Central memory CD4-positive, alpha-beta T cell (primary cell): ENCODE results near the gene GPC6.
"Not testable (repeated sequence)": the region's sequence is repeated elsewhere in the genome, so short reads cannot be mapped to it uniquely, and the experiment has no call there.

Experiments used
- DNase-seq: peaks from one replicate; pipeline ENCODE4 v3.0.0; 2022

The GPC6 gene

DNA sequence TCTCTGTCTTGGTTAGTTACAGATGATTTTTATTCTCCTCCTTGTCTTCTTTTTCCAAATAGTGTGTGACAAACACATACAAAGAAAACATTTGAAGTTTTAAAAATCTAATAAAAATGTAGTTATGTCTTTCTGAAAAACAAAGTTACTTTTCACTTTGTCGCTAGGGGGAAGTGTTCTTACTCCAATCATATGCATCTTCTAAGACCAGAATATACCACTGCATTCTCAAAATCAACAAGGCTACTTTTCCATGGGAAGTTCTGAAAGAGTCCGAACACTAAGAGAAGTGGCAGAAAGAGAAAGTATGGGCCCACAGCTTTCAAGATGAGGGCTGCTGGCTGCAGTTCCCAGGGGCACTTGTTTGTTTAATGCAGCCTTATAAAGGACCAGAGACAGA, 1043.9 kb downstream of the GPC6 start:
- no peak for DNase-seq

DNA sequence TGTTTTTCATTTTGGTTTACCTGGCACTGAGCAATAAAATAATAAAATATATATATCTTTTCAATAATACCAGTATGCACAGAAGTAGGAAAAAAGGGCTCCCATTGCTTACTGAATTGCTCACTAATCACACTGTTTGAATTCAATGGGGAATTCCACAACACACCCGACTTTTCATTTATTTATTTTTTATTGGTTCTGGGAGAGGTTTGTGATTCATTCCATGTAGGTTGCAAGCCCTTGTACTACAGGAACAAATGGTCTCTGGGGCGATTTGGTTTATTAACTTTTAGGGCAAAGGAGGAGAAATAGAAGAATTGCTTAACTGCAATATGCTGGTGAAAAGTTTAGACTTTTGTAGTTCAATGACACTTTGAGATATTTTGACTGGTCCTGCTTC, 1045.4 kb downstream of the GPC6 start:
- no peak for DNase-seq

DNA sequence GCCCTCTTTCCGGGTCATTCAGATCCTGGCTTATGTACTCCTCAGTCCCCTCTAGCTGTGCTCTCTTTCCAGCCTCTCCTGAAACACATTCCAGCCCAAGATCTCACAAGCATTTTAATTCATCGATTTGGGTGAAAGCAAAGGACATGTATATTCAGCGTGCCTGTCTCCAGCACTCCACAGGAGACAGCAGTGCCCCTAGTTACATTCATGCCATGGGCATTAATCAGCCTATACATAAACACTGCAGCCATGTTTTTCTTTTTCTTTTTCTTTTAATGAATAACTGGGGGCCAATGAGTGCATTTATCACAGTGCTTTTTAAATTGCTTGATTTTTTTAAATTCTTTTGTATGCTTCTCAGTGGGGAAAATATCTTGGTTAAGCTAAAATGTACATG, 1053.7 kb downstream of the GPC6 start:
- DNase-seq = no peak

DNA sequence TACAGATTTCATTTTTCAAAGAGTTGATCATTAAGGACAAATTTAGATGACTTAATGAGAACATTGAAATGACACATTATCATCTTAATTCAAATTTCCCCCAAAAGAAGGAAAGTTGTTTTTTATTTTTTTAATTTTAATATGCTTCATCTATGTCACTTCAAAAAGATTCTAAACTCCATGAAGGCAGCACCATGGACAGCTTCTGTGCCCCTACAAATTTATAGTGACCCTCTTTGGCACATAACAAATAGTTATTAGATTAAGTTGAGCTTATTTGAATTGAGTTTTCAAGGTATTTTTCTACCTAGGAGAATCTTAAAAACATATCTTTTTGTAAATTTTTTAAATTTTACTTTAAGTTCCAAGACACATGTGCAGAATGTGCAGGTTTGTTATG, 1054.2 kb downstream of the GPC6 start:
- DNase-seq = no peak

DNA sequence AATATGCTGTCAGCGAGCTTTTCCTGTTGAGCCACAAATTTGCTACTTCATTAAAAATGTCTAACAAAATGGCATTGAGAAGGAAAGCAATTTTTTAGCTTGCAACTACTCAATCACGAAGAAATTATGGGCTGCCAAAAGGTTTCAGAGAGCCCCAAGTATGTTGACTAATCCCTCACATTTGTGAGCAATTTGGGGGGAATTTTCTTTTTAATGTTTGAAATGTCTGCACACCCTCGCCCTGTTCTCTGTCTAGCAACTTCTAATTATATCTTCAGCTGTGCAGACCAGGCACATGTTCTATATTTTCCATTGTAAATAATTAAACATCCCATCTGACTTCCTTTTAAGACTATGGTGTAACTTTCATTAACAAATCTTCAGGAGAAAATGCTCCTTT, 1060.0 kb downstream of the GPC6 start:
- no peak for DNase-seq

DNA sequence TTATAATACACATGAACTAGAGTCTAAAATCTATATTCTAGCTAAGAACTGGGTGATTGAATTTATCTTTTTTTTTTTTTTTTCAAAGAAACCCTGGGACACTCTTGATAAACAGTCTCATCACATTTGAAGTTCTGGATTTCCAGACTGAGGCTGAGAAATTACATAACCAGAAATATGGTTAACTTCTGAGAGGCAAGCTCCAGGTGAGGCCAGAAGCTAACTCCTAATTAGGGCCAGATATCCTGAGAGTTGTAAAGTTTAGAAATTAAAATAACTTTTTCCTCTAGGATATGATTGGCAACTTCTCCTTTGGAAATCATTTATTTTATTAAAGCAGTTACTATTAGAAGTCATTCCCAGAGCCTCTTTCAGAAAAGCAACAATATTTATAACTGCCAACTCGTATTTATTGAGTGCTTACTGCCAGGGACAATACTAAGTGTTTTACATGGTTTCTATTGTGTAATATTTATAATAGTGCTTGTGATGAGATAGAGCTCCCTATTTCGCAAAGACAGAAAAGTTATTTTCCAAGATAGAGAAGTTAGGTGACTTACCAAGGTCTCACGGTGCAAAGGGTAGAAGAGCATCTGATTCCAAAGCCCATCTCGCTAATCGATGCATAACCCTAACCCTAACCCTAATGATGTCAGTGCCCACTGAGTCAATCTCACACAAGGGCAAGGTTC, 1065.2 kb downstream of the GPC6 start:
- DNase-seq = no peak

DNA sequence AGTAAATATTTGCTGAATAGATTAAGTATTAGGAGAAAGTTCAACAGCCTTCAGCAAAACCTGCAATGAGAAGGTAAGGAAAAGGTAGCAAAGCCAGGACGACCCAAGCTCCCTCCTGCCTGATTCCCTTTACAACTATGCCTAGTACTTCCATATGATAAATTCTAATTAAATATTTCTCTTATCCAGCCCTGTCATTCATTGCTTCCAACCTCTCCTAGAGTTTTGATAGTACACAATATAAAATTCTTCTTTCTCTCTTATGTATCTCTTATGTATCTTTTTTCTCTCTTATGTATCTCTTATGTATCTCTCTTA, 1065.7 kb downstream of the GPC6 start:
- no peak for DNase-seq

DNA sequence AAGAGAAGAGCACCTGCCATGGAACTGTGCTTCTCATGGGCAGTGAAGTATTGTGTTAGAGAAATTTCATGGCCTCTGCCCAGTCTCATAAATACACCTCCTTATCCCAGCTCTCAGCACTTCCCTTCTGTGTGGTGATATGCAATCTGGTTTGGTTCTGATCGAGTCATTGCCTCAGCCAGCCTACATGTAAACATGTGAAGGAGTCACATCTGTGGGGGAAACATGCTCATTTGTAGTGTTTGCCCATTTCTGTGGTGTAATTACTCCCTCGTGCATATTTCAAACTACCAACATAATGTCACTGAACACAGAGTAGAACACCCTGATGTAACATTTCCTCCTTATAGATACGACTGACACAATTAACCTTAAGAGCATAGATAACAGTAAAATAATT, 1069.9 kb downstream of the GPC6 start:
- no peak for DNase-seq

DNA sequence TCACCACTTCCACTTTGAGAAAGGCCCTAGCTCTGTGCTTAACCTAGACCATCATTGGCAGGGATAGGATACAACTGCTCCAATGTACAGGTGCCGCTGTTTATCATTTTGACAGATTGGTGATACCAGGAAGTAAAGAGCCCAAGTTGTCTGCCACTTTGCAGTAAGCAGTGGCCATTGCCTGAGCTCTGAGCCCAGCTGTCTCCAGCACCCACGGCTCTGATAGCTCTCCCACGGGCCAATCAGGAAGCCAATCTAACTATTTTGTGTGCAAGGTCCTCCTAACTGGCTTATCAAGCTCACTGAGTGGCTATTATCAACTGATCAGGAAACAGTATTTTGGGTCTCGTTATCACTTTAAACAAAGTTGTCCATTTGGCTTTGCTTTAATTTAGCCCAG, 1071.7 kb downstream of the GPC6 start:
- DNase-seq = no peak

DNA sequence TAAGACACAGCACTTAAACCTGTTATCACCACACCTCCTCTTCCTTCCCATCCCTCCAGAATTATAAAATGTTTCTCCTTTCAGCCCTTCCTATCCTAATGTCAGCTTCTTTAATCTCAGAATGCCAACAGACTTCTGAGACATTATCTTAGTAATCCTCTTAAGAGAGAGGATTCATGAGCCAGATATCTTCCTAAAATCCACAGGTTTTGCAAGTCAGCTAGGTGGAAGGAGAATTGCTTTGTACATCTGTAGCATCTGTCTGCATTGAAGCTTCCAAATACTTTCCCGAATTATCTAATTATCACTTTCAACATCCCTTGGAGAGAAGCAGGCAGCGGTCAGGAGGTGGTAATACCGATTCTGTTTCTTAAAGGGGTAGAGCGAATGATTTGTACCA, 1073.8 kb downstream of the GPC6 start:
- DNase-seq = no peak

DNA sequence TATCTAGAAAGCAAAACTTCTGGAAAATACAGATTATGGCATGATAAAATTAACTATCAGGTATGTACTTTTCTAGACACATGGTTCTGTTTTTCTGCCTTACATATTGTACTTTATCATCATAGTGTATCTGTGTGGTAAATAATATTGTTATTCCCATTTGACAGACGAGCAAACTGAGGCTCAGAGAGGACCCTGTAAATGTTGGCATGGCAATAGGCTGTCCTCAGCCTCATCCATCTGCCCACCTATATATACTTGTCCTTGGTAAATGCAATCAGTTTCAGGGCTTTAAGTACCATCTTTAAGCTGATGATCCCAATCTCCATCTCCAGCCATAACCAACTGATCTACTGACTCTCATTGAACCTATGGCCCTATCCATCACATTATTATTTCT, 1074.9 kb downstream of the GPC6 start:
- DNase-seq = no peak

DNA sequence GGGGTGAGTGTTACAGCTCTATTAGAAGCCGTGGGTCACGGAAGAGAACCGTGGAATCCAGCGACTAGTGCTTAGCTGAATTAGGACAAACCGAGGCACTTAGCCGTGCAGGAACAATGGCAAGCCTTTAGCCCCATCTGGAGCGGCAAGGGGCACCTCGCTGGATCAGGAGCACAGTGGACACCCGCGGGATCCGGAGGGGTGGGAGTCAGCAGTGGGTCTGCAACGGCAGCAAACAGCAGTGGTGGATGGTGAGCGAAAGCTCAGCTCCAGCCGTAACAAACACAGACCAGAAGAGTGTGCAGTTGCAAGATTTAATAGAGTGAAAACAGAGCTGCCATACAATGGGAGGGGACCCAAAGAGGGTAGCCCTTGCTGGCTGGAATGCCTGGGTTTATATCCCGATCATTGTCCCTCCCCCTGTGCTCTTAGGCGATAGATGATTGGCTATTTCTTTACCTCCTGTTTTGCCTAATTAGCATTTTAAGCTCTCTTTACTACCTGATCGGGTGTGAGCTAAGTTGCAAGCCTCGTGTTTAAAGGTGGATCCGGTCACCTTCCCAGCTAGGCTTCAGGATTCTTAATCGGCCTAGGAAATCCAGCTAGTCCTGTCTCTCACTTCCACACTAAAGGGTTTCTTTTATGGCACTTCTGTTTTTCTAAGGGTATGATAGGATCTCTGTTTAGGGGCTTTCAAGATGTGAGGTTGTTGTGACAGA, 1076.4 kb downstream of the GPC6 start:
- DNase-seq = not testable (repeated sequence)

DNA sequence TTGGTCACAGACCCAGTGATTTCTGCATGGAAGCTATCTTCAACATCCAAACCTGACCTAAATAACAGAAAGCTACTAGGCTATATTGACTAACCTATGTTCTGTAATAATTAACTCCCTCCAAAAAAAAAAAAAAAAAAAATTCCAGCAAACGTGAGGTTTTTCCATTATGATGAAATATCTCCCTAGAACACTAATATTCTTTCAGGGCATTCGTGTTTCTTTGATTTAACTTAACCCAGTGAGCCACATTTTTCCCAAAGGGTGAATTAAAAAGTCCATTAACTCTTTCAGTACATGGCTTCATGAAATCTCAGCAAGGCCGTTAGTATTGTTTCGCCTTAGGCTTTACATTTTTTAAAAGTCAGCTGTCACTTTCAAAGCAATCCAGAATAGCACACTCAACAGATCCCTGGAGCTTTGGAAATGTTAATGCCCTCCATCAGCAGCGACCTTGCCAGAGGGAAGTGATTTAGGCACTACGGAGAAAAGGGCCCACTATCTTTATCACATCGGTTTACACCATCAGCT, 1077.1 kb downstream of the GPC6 start:
- DNase-seq = no peak

DNA sequence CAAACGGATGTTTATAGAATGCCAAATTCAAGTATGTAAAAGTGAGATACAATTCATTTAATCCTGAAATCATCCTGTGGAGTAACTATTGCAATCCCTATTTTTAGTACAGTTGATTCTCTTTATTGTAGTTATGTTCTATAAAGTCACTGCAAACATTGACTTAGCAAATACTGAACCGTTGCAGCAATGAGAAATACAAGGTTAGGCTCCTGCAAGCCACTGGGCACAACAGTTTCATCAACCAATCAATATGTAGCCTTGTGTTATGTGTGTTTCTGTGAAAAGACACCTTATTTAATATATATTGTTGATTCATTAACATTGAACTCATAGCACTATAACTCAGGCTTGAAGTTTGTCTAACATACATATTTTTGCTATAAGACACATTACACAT, 1078.4 kb downstream of the GPC6 start:
- no peak for DNase-seq

DNA sequence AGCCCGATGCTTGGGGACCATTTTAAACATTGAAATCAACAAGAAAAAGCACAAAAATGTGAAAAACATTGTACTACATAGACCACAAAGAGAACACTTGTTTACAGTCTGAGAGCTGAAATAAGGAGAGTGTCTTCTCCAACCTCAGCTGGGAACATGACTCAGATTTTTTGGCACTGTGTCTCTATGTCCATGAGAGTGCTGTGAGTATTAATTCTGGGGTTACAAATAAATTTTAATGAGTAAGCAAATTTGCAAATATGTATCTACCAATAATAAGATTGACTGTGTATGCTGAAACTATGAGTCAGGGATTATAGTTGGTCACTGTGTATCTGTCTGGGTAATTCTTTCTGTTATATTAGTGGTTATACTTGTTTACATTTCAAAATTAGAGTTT, 1078.9 kb downstream of the GPC6 start:
- DNase-seq = no peak

DNA sequence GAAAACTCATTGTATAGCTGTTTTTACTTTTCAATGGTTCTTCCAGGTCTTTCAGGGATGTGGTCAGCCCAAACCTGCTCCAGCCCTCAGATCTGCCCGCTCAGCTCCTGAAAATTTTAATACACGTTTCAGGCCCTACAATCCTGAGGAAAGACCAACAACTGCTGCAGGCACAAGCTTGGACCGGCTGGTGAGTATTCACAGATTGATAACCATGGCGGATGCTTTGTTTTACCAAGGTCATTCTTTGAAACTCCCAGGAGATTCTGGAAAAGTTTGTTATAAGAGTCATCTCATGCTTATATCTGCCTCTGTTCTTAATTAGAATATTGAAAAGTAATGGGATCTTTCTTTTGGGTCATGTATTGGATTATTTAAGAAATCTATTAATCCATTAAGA, 1079.3 kb downstream of the GPC6 start:
- no peak for DNase-seq

DNA sequence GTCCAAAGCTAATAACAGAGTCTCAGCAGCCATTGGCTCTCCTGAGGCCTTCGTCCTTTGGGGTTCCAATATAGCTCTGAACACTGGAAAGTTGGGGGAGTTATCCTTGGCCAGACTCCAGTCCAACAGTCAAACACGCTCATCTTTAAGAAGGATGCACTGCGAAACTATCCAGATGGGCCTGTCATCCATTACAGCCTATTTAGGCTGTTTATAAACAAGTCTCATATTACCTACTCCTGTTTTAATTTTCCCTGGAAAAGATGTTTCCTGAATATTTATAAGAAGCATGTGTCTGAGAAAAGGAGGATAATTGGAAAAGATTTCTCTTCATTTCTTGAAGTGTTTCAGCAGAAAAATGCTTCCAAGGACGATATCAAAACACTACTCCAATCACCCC, 1082.2 kb downstream of the GPC6 start:
- DNase-seq = no peak

DNA sequence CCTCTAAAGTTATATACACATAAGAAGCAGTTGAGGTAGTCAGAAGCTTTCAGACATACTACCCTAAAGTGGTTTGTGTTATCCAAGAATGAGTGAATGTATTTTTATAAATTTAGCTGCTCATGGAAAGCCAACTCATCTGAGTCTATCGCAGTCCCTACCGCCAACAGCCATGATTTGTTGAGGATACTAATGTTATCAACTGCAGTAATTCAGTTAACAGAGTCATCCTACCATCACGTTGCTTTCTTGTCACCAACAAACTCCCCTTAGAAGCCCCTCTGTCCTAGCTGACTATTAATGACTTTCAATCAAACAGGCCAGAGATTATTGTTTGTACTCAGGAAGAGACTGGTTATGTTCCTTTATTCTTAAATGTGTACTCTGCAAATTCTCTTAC, 1083.0 kb downstream of the GPC6 start:
- no peak for DNase-seq

DNA sequence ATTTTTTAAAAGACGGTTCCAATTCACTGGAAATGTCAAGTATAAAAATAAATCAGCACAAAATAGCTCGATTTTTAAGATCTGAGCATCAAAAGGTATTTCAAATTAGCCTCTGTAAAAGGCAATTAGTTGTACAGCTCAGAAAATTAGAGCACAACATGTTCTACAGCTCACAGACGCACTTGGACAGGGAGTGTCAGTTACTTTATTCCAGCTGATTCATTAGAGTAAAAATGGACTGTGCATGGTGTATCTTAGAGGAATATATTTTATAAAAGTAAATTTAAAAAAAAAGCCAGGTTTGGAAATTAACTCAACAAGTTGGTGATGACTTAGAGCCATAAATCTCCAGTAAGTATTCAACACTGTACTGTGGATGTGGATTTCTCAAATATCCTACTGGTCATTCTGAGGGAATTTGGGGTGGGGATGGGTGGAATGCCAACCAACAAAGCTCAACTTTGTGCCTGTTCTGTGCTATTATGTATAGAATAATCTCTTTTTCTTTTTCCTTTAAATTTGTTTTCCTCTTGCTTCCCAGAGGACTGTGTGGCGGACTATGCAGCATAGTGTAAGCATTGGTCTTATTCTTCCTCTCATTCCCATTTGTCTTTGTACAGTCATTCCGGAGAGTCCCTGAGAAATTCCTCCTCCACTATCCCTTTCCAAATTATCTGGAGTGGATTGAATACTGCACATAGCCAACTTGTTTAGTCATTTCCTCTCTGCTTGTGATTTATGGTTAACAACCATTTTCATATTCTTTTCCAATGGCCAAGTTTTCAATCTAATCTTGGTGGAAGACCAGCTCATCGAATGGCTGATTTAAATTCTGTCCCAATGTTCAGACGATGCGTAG, 1083.6 kb downstream of the GPC6 start:
- no peak for DNase-seq

DNA sequence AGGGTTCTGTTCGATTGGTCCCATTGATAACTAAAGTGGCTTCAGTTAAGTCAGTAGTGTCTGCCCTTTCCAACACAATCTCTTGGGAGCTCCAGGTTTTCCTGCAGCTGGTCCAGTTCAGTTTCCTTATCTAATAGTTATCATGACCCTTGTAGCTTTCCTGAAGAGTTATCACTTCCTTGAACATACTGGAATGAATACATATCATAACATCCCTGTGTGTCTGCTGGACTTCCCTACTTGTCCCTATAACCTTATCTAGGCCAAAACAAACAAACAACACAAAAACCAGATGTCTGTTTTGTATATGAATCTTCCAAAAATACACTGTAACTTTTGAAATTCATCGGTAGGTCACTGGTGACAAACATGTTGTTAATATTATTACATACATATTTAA, 1085.3 kb downstream of the GPC6 start:
- DNase-seq = no peak

DNA sequence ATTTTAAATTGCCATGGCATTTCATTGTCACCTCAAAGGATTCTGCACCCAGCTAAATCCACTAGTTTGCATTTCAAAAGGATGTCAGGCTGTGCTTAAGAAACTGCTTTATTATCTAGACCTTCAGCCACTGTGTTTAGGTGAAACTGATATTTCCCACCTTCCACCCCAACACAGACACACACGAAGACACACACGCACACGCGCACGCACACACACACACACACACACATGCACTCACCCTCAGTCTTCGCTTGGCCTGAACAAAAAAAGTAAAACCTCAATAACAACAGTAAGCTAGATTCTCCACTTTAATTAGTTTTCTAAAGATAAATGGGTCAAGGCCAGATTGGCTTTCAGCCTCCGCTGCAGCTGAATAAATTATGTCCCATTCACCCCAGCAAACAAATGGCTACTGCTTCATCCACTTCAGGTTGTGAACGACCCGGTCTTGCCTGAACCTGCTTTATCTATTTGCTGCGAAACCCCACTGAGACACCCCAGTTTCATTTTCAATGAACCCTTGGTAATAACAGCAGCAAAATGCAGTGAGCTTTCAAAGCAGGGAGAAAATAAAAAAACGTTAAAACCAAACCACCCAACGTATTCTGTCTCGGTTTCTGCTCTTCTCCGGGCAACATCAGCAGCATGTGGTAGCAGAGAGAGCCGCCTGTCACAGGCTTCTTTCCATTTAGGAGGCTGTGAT, 1086.1 kb downstream of the GPC6 start:
- DNase-seq = no peak

DNA sequence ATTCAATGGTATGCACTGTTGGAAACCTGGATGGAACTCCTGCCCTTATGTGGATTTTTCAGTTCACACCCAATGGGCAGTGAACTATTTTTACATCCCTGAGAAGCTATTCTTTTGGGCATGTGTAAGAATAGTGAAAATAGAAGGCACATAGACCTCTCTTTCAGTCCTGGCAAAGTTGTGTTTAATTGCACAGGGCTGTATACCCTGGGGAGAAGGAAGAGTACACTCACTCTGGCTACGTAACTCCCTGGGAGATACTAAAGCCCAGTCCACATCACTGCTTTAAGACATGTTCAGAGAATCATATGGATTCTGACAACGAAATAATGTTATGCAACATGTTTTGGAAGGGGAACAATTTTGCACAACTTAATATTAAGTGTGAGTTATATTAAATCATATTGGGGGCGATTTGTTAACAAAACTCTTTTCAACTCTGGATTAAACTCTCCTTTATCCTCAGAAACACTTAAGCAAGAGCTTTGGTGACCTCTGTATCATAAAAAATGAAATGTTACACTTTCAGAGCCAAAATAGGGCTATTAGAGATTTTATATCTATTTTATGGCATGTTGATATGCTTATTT, 1086.8 kb downstream of the GPC6 start:
- DNase-seq = no peak

DNA sequence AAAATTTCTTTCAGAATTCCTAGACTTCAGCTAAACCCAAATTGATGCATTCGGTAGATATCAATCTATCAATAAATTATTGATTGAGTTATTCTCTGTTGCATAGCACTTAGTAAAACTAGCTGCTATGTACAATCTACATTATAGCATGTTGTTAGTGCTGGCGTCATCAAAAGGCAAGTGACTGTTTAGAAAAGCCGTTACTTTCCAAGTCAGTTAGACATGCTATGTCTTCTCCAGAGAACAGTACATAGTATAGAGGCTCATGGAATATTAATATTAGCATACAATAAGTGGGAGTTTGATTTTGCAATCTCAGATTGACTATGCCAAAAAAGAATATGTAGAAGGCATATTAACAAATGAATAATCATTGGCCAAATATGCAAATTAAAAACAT, 1087.3 kb downstream of the GPC6 start:
- no peak for DNase-seq
